ENCODE results near the gene RAB42.

DNA sequence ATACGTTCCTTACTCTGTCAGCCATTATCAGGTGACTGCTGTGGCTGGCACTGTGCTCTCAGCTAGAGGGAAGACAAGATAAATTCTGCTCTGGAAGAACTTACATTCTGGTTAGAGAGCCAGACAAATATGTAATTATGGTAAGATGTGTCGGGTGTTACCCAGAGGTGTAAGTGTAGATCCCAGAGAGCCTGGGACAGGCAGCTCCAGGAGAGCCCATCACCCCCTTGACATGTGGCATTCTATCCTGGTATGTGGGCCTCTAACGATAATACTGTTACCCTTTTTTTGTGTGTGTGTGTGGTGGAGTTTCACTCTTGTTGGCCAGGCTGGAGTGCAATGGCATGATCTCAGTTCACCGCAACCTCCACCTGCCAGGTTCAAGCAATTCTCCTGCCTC, 20.2 kb upstream of the RAB42 start:
- TF ChIP-seq, protein P1, sequence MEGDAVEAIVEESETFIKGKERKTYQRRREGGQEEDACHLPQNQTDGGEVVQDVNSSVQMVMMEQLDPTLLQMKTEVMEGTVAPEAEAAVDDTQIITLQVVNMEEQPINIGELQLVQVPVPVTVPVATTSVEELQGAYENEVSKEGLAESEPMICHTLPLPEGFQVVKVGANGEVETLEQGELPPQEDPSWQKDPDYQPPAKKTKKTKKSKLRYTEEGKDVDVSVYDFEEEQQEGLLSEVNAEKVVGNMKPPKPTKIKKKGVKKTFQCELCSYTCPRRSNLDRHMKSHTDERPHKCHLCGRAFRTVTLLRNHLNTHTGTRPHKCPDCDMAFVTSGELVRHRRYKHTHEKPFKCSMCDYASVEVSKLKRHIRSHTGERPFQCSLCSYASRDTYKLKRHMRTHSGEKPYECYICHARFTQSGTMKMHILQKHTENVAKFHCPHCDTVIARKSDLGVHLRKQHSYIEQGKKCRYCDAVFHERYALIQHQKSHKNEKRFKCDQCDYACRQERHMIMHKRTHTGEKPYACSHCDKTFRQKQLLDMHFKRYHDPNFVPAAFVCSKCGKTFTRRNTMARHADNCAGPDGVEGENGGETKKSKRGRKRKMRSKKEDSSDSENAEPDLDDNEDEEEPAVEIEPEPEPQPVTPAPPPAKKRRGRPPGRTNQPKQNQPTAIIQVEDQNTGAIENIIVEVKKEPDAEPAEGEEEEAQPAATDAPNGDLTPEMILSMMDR (IDR thresholded peaks at IDR 0.05) = no peak
- no peak for TF ChIP-seq POLR2A (IDR thresholded peaks at IDR 0.05)
